Stimulated activated CD8-positive, alpha-beta memory T cell treated with anti-CD3 and anti-CD28 coated beads, Interleukin-12 subunit alpha, Interleukin-12 subunit beta, amount 100 ng/mL, for 24 hours (primary cell): ENCODE measurements around the gene TARS2.

Experiments
- DNase-seq: peaks from one replicate; pipeline ENCODE4 v3.0.0-alpha.2; 2020; ENCODE audit errors: extremely low read depth

TARS2 gene

GRCh38 chr1:150536836-150537731 lies 49.9 kb downstream of the TARS2 start:
- no peak for DNase-seq

DNA sequence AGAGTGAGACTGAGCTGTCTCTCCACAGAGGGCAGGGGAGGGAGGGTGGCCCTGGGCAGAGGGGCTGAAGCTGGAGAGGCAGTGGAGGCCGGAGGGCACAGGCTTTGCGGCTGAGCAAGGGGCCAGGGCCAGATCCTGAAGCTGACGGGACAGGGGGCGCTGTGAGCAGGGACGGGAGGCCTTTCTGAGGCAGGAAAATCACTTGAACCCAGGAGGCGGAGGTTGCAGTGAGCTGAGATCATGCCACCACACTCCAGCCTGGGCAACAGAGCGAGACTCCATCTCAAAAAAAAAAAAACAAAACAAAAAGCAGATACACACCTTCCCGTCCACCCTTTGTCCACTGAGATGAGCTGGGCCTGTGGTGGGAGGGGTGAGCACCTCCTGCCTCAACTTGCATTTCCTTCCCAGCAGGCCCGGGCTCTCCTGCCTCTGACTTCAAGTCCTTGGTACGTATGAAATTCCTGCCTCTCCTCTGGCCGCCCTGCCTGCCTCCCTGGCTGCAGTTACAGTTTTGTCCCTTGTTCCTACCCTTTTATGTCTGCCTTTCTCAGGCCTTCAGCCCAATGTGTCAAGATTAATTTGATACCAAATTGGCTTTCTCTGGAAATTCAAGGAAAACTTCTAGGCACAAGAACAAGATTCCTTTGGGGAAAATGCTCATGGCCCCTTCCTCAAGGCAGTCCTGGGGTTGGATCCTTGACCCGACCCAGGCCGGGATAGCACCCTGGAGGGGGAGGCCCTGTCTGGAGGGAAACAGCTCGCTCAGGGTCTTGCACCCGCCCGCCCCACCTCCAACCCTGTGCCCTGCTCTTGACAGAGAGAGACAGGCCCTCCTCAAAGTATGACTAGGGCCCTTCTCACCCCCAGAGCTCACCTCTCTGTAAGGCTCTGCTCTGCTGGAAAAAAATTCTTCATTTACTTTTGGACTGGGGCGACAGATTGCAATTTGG lies 50.8 kb downstream of the TARS2 start:
- DNase-seq = no peak

GRCh38 chr1:150543500-150544143 lies 56.4 kb downstream of the TARS2 start:
- DNase-seq = no peak

GRCh38 chr1:150544204-150544603 lies 57.0 kb downstream of the TARS2 start:
- no peak for DNase-seq

- no peak for DNase-seq
Observed at GRCh38 chr1:150545486-150546032, 58.3 kb downstream of the TARS2 start.

DNA sequence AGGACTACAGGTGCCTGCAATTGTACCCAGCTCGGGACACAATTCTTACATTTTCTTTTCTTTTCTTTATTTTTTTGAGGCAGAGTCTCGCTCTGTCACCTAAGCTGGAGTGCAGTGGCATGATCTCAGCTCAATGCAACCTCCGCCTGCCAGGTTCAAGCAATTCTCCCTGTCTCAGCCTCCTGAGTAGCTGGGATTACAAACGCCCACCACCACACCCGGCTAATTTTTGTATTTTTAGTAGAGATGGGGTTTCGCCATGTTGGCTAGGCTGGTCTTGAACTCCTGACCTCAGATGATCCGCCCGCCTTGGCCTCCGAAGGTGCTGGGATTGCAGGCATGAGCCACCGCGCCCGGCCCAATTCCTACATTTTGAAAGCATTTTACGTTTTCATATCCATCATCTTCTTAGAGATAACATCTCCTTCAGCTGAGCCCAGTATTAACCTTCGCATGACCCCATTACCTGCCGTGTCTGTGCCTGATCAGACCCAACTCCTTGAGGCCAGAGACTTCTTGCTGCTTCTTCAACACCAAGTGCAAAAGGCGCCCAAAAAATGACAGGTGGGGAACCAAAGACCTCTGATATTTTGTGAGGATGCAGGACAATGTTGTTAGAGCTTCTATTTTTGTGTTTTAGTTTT lies 59.2 kb downstream of the TARS2 start:
- no peak for DNase-seq

DNA sequence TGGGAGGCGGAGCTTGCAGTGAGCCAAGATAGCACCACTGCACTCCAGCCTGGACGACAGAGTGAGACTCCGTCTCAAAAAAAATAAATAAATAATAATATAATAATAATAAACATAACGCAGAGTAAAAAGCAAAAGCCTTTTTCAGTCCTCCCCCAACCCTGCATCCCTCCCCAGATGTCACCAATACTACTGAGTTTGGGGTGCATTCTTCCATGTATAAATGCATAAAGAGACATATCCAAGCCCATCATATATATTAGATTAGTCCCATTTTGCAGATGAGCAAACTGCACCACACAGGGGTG lies 61.1 kb downstream of the TARS2 start:
- no peak for DNase-seq

- no peak for DNase-seq
Observed at GRCh38 chr1:150548632-150549495, 61.6 kb downstream of the TARS2 start, which contains the start of gene ADAMTSL4. Gene ADAMTSL4 (plus strand): TSS chr1:150549408. CDS start chr1:150552289, 2,881 bp downstream.

GRCh38 chr1:150549496-150550221 lies 62.4 kb downstream of the TARS2 start:
- no peak for DNase-seq

DNA sequence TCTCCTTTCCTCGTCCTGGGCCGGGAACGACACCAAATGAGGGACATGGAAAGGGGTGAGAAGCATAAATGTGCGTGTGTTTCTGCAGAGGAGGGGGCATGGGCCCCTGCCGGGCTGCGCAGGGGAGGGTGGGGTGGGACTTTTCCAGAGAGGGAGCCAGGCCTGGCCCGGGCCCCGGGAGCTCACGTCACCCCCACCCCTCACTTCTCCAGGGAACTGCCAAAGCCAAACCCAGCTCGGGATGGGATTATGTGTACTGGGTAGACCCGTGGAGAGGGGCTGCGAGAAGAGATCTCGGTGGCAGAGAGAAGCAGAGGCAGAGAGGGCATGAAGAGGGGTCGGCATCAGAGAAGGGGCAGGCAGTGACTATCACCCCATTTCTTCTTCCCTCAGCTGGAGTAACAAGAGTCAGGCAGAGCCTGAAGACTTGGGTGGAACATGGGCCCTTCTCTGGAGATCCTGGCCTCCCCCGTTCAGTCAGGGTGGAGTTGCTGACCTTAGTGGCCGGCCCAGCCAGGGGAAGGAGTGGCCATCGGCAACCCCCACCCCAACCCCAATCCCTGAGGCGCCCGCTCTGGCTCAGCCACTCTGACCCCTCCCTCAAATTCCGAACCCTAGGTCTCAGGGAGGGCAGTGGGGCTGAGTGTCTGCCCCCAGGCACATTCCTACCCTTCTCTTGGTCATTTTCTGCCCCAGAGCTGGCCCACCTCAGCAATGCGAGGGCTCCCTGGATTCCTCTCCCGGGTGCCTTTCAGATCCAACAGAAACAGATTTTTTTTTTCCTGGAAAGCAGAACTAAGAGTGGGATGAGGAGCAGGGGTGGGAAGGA lies 63.2 kb downstream of the TARS2 start:
- no peak for DNase-seq

DNA sequence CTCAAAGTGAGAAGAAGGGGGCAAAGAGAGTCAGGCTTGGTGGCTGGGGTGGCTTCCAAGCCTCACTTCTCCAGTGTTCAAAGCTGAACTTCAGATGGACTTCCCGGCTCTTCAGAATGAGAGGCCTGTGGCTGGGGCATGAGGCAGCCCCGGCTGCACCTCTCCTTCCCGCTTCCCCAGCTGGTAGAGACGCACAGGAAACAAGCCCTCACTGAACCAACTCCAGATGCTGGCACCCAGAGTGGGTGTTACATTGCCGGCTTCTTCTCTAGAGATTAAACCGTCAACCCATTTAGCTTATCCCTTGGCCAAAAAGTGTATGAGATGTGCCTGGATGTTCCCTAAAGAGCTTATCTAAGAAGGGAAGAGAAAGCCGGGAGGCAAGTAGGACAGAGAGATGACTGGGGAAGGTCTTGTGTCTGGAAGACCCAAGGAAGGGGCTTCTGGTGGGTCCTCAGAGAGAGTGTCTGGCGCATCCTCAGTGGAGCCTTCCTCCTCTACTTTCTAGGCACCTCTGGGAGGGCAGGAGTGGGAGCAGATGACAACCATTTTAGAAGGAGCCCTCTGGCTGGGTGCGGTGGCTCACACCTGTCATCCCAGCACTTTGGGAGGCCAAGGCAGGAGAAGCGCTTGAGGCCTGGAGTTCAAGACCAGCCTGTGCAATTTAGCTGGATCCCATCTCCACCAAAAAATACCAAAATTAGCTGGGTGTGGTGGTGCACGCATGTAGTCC lies 64.0 kb downstream of the TARS2 start:
- no peak for DNase-seq

DNA sequence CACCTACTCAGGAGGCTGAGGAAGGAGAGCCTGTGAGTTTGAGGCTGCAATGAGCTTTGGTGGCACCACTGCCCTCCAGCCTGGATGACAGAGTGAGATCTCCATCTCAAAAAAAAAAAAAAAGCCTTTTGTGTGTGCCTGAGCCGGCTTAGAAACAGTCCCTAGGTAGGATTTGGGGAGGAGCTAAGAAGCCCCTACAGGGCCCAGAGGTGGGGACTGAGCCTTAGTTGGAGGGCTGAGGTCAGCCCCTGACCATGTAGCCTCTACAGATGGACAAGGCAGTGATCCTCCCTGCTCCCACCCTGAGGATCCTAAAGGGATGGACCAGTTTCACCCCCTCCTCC lies 64.5 kb downstream of the TARS2 start:
- DNase-seq = no peak

- DNase-seq = no peak
Observed at GRCh38 chr1:150552128-150552910, 65.1 kb downstream of the TARS2 start.

GRCh38 chr1:150552911-150553289 lies 65.7 kb downstream of the TARS2 start:
- DNase-seq = no peak

- no peak for DNase-seq
Observed at GRCh38 chr1:150553392-150554085, 66.3 kb downstream of the TARS2 start.

GRCh38 chr1:150554086-150554452 lies 66.8 kb downstream of the TARS2 start:
- DNase-seq = no peak
